T-helper 9 cell (primary cell): ENCODE measurements around the gene DMD.

Source experiments
- DNase-seq: peaks from one replicate; pipeline ENCODE4 v3.0.0-alpha.2; 2020

Gene DMD

GRCh38 chrX:31130457-31131220 is 2080.7 kb downstream of the DMD start:
- no peak for DNase-seq

GRCh38 chrX:31128855-31129254 is 2082.5 kb downstream of the DMD start:
- no peak for DNase-seq

- no peak for DNase-seq
Observed at GRCh38 chrX:31127716-31128115, 2083.6 kb downstream of the DMD start.

GRCh38 chrX:31126205-31126604 is 2085.1 kb downstream of the DMD start:
- DNase-seq = no peak

GRCh38 chrX:31124536-31124935 is 2086.8 kb downstream of the DMD start:
- no peak for DNase-seq

GRCh38 chrX:31123335-31123734 is 2088.0 kb downstream of the DMD start:
- DNase-seq = no peak

GRCh38 chrX:31117266-31117665 is 2094.1 kb downstream of the DMD start:
- DNase-seq = no peak

GRCh38 chrX:31115398-31115797 is 2096.0 kb downstream of the DMD start:
- DNase-seq = no peak

- DNase-seq = no peak
Observed at GRCh38 chrX:31114858-31115257, 2096.5 kb downstream of the DMD start.

GRCh38 chrX:31112226-31112999 is 2098.9 kb downstream of the DMD start:
- DNase-seq = no peak

GRCh38 chrX:31110657-31111056 is 2100.7 kb downstream of the DMD start:
- DNase-seq = no peak

- DNase-seq = no peak
Observed at GRCh38 chrX:31099536-31100090, 2111.7 kb downstream of the DMD start.

GRCh38 chrX:31098079-31098478 is 2113.3 kb downstream of the DMD start:
- no peak for DNase-seq

GRCh38 chrX:31093639-31093975 is 2117.7 kb downstream of the DMD start:
- no peak for DNase-seq

- no peak for DNase-seq
Observed at GRCh38 chrX:31092970-31093638, 2118.2 kb downstream of the DMD start.

GRCh38 chrX:31092476-31092875 is 2118.9 kb downstream of the DMD start:
- no peak for DNase-seq

- no peak for DNase-seq
Observed at GRCh38 chrX:31091819-31092218, 2119.5 kb downstream of the DMD start.

- no peak for DNase-seq
Observed at GRCh38 chrX:31074522-31074921, 2136.8 kb downstream of the DMD start.

- DNase-seq = no peak
Observed at GRCh38 chrX:31071725-31072124, 2139.6 kb downstream of the DMD start, which contains the start of gene FTHL17. TSS of gene FTHL17 (minus strand) at chrX:31072041. CDS start at chrX:31071953, 88 bp downstream.

- DNase-seq = no peak
Observed at GRCh38 chrX:31071262-31071661, 2140.1 kb downstream of the DMD start.

- DNase-seq = no peak
Observed at GRCh38 chrX:31070057-31070468, 2141.3 kb downstream of the DMD start.
